H1 (cell line): ENCODE data around the gene RAPGEF1. TPM values are rescaled to one million over a fixed set of nuclear protein-coding genes. Genes with fewer than 3 reads are reported as not detected.

ENCODE experiments used
- CTCF ChIA-PET: fragments of 300-600 bp; sonication (Branson Sonifier 250); formaldehyde crosslinking; loops from one replicate; lab custom pipeline; 2021; ENCODE audit not compliant: partially characterized antibody; lab: Charles Lee
- POLR2A ChIA-PET: fragments of 300-600 bp; sonication (Branson Sonifier 250); formaldehyde crosslinking; loops from one replicate; lab custom pipeline; 2021; ENCODE audit warnings: inconsistent platforms; ENCODE audit not compliant: partially characterized antibody; lab: Charles Lee
- DNase-seq, 2 experiments: peaks; one replicate each; pipeline versions ENCODE4 v3.0.0 to v3.0.0-alpha.2; 2010 to 2022; ENCODE audit warnings: low spot score in 2 of 2, low read depth in 1 of 2, mixed read lengths in 1 of 2
- FAIRE-seq: peaks from 2 replicates; lab custom pipeline; 2011; peaks lifted over from hg19 to GRCh38; lab: Jason Lieb, UNC
- H2AFZ ChIP-seq: 2 replicates; pipeline ENCODE4 v1.8.1; 2012; ENCODE audit warnings: low read length, inconsistent platforms
- H2AK5ac ChIP-seq: 2 replicates; pipeline ENCODE4 v1.6.1; 2013; ENCODE audit warnings: low read depth, low read length
- H2BK120ac ChIP-seq: replicated peaks from 2 replicates; pipeline ENCODE3; 2013; ENCODE audit warnings: low read depth, low read length, inconsistent platforms
- H2BK12ac ChIP-seq: 2 replicates; pipeline ENCODE4 v1.6.1; 2013; ENCODE audit warnings: low read depth, low read length
- H2BK15ac ChIP-seq: 2 replicates; pipeline ENCODE4 v1.6.1; 2013; ENCODE audit warnings: low read length
- H2BK20ac ChIP-seq: 2 replicates; pipeline ENCODE4 v1.6.1; 2013; ENCODE audit warnings: low read length
- H2BK5ac ChIP-seq: 2 replicates; pipeline ENCODE4 v1.6.1; 2013; ENCODE audit warnings: low read depth, low read length
- H3K14ac ChIP-seq: 2 replicates; pipeline ENCODE4 v1.6.1; 2013; ENCODE audit warnings: inconsistent platforms; ENCODE audit not compliant: insufficient read length
- H3K18ac ChIP-seq: 2 replicates; pipeline ENCODE4 v1.6.1; 2013; ENCODE audit warnings: low read length; ENCODE audit errors: extremely low read depth
- H3K23ac ChIP-seq: 2 replicates; pipeline ENCODE4 v1.6.1; 2013; ENCODE audit warnings: inconsistent platforms; ENCODE audit not compliant: insufficient read length
- H3K23me2 ChIP-seq: 2 replicates; pipeline ENCODE4 v1.6.1; 2013; ENCODE audit warnings: low read depth, low read length
- H3K27ac ChIP-seq: 2 replicates; pipeline ENCODE4 v1.6.1; 2011; ENCODE audit warnings: low read depth, low read length, inconsistent platforms
- H3K27me3 ChIP-seq, 4 experiments: replicated peaks in 1 of 4; 1 replicate in 1 of 4; 2 replicates in 3 of 4; pipeline versions ENCODE4 v1.6.1 to v1.8.1; 2011 to 2013; ENCODE audit warnings: low read length in 3 of 4, mild to moderate bottlenecking in 3 of 4, inconsistent platforms in 2 of 4, mixed read lengths in 2 of 4, moderate library complexity in 1 of 4; ENCODE audit not compliant: control insufficient read depth in 3 of 4, insufficient read depth in 3 of 4; ENCODE audit errors: extremely low read depth in 1 of 4
- H3K36me3 ChIP-seq, 4 experiments: 2 replicates each; pipeline versions ENCODE4 v1.6.1 to v1.8.1; 2011 to 2013; ENCODE audit warnings: mild to moderate bottlenecking in 4 of 4, low read length in 3 of 4, moderate library complexity in 2 of 4, control low read depth in 1 of 4, inconsistent platforms in 1 of 4; ENCODE audit not compliant: insufficient read depth in 4 of 4, control insufficient read depth in 2 of 4
- H3K4ac ChIP-seq: replicated peaks from 2 replicates; pipeline ENCODE3; 2013; ENCODE audit warnings: low read length, low read depth, mixed read lengths, inconsistent platforms; ENCODE audit not compliant: insufficient read length
- H3K4me1 ChIP-seq, 4 experiments: replicated peaks in 1 of 4; 1 replicate in 1 of 4; 2 replicates in 3 of 4; pipeline versions ENCODE4 v1.6.1 to v1.8.1; 2011 to 2013; ENCODE audit warnings: low read length in 3 of 4, inconsistent platforms in 2 of 4, mixed read lengths in 1 of 4; ENCODE audit not compliant: insufficient read depth in 4 of 4, control insufficient read depth in 3 of 4
- H3K4me2 ChIP-seq, 2 experiments: 2 replicates each; pipeline versions ENCODE4 v1.6.1 to v1.8.1; 2011 to 2013; ENCODE audit warnings: low read depth in 2 of 2, low read length in 2 of 2, control low read depth in 1 of 2, inconsistent platforms in 1 of 2, mild to moderate bottlenecking in 1 of 2; ENCODE audit not compliant: insufficient read depth in 1 of 2
- H3K4me3 ChIP-seq, 4 experiments: fragments of 200-600, 300-600 bp in 1 of 4; sonication (generic), shearing (Covaris generic), sonication (Bioruptor Twin) in 1 of 4; 2 replicates each; pipeline versions ENCODE4 v1.5.1 to v1.8.1; 2011 to 2016; ENCODE audit warnings: low read length in 4 of 4, low read depth in 3 of 4, control low read depth in 2 of 4, inconsistent platforms in 2 of 4, mild to moderate bottlenecking in 2 of 4, mixed read lengths in 1 of 4, moderate library complexity in 1 of 4; ENCODE audit not compliant: insufficient read depth in 2 of 4; ENCODE audit errors: extremely low read depth in 1 of 4
- H3K56ac ChIP-seq: replicated peaks from 2 replicates; pipeline ENCODE3; 2013; ENCODE audit warnings: low read depth, mild to moderate bottlenecking, mixed read lengths, low read length, inconsistent platforms; ENCODE audit not compliant: insufficient read length
- H3K79me1 ChIP-seq: 2 replicates; pipeline ENCODE4 v1.6.1; 2013; ENCODE audit warnings: low read depth, low read length, control low read depth
- H3K79me2 ChIP-seq, 2 experiments: 2 replicates each; pipeline versions ENCODE4 v1.6.1 to v1.8.1; 2012 to 2013; ENCODE audit warnings: low read length in 2 of 2, mild to moderate bottlenecking in 2 of 2, inconsistent platforms in 1 of 2; ENCODE audit not compliant: insufficient read depth in 2 of 2, control insufficient read depth in 1 of 2
- H3K9ac ChIP-seq, 4 experiments: replicated peaks in 1 of 4; 1 replicate in 1 of 4; 2 replicates in 3 of 4; pipeline versions ENCODE4 v1.6.1 to v1.8.1; 2011 to 2013; ENCODE audit warnings: low read depth in 3 of 4, low read length in 3 of 4, control low read depth in 2 of 4, mild to moderate bottlenecking in 2 of 4, moderate library complexity in 2 of 4, inconsistent platforms in 1 of 4; ENCODE audit errors: extremely low read depth in 1 of 4
- H3K9me3 ChIP-seq, 2 experiments: 2 replicates each; pipeline versions ENCODE4 v1.6.1 to v1.8.1; 2012 to 2013; ENCODE audit warnings: mild to moderate bottlenecking in 2 of 2, moderate library complexity in 2 of 2, control low read depth in 1 of 2, inconsistent platforms in 1 of 2, low read depth in 1 of 2, low read length in 1 of 2, mixed read lengths in 1 of 2; ENCODE audit not compliant: insufficient read depth in 2 of 2
- H4K20me1 ChIP-seq, 2 experiments: replicated peaks in 1 of 2; 2 replicates each; pipeline versions ENCODE3 to v1.8.1; 2011 to 2013; ENCODE audit warnings: inconsistent platforms in 2 of 2, low read length in 2 of 2, mild to moderate bottlenecking in 1 of 2; ENCODE audit not compliant: insufficient read depth in 2 of 2, control insufficient read depth in 1 of 2
- H4K5ac ChIP-seq: 2 replicates; pipeline ENCODE4 v1.6.1; 2013; ENCODE audit warnings: low read length, low read depth, mixed read lengths, inconsistent platforms; ENCODE audit not compliant: insufficient read length
- H4K8ac ChIP-seq: 2 replicates; pipeline ENCODE4 v1.8.0; 2013; ENCODE audit warnings: mild to moderate bottlenecking, moderate library complexity, low read length, inconsistent platforms; ENCODE audit not compliant: insufficient read depth; ENCODE audit errors: extremely low read depth
- H4K91ac ChIP-seq: replicated peaks from 2 replicates; pipeline ENCODE3; 2013; ENCODE audit warnings: low read length, mixed read lengths, inconsistent platforms; ENCODE audit not compliant: insufficient read length
- CREB1 ChIP-seq: IDR thresholded peaks from 2 replicates; pipeline ENCODE4 v1.6.1; 2012; ENCODE audit warnings: inconsistent platforms
- CTBP2 ChIP-seq: IDR thresholded peaks from 2 replicates; pipeline ENCODE4 v1.7.0; 2011; ENCODE audit warnings: borderline replicate concordance, mild to moderate bottlenecking, moderate library complexity, mixed read lengths, low read length; ENCODE audit not compliant: insufficient read depth, insufficient read length
- EP300 ChIP-seq, 2 experiments: IDR thresholded peaks; 1 replicate in 1 of 2; 2 replicates in 1 of 2; pipeline ENCODE4 v1.6.1; 2011 to 2012; ENCODE audit warnings: low read depth in 2 of 2, low read length in 2 of 2, mild to moderate bottlenecking in 2 of 2, borderline replicate concordance in 1 of 2, inconsistent platforms in 1 of 2, moderate library complexity in 1 of 2
- GABPA ChIP-seq: IDR thresholded peaks from 2 replicates; pipeline ENCODE4 v1.6.1; 2011; ENCODE audit warnings: mild to moderate bottlenecking, low read length, moderate library complexity, borderline replicate concordance; ENCODE audit not compliant: insufficient read depth
- JUND ChIP-seq: IDR thresholded peaks from 2 replicates; pipeline ENCODE4 v1.6.1; 2011; ENCODE audit warnings: mild to moderate bottlenecking, improper control_type of control experiment, low read length
- RAD21 ChIP-seq, 2 experiments: IDR thresholded peaks in 1 of 2; conservative IDR thresholded peaks in 1 of 2; 2 replicates each; pipeline ENCODE4 v1.6.1; 2011; ENCODE audit warnings: low read depth in 2 of 2, low read length in 2 of 2, improper control_type of control experiment in 1 of 2, inconsistent platforms in 1 of 2, mild to moderate bottlenecking in 1 of 2, moderate library complexity in 1 of 2
- SAP30 ChIP-seq: fragments of 300-600 bp; sonication (generic); IDR thresholded peaks from 2 replicates; pipeline ENCODE4 v1.7.1; 2012; ENCODE audit warnings: low read length, moderate library complexity, mild to moderate bottlenecking, inconsistent platforms; ENCODE audit not compliant: insufficient read depth, insufficient replicate concordance
- SIX5 ChIP-seq: IDR thresholded peaks from 2 replicates; pipeline ENCODE4 v1.6.1; 2011; ENCODE audit warnings: mild to moderate bottlenecking, low read depth, low read length
- SRF ChIP-seq: IDR thresholded peaks from 2 replicates; pipeline ENCODE4 v1.6.1; 2011; ENCODE audit warnings: mild to moderate bottlenecking, low read depth, low read length, moderate library complexity
- TBP ChIP-seq: IDR thresholded peaks from 2 replicates; pipeline ENCODE4 v1.6.1; 2011; ENCODE audit warnings: low read depth, low read length, improper control_type of control experiment
- WGBS, 2 experiments: shearing (Covaris generic) in 1 of 2; methylation state at CpG; one replicate each; pipeline versions ENCODE4 v1.1.6 to v1.1.7; 2013 to 2015; ENCODE audit warnings: low lambda C conversion rate in 2 of 2, mixed read lengths in 2 of 2, inconsistent platforms in 1 of 2, low coverage in 1 of 2, missing lambda C conversion rate in 1 of 2; ENCODE audit not compliant: insufficient replicate concordance in 2 of 2, insufficient coverage in 1 of 2, insufficient read length in 1 of 2; ENCODE audit errors: extremely low coverage in 1 of 2, missing lambda C conversion rate in 1 of 2; 5-methylcytosine and 5-hydroxymethylcytosine counted together
- polyA plus RNA-seq, 7 experiments: library from polyadenylated mRNA; depleted of rRNA in 3 of 7; stranded (reverse) in 5 of 7; unstranded in 2 of 7; fragments of >200 nt in 5 of 7; fragments of 200-250 nt in 2 of 7; gene quantifications; 1 replicate in 5 of 7; 2 replicates in 1 of 7; 4 replicates in 1 of 7; pipeline versions ENCODE4 v1.2.1 to v1.2.3, GENCODE V29; 2011 to 2013; ENCODE audit warnings: missing spikeins in 2 of 7, mixed read lengths in 2 of 7
- total RNA-seq: library from RNA; stranded (reverse); fragmentation: NEBNext Ultra II Directional; extraction: Animal tissue kit (Norgen Biotek cat#: 25700); gene quantifications from 2 replicates; pipeline ENCODE4 v1.2.1, GENCODE V29; 2021

RAPGEF1 gene
- total and polyA plus RNA-seq, 2 of the 8 experiments (the other 6 are each of a cell fraction or from before 2014, with no cell fraction given), result 29.7 to 78.9 TPM

GRCh38 chr9:131738293-131739132 lies 1.4 kb downstream of the RAPGEF1 start:
- Histone ChIP-seq H3K27me3 (no peaks in the 10 kb centered on the region; a peak in 1 of 7 replicates), H3K4ac (no peak overlapping the region), H3K9ac (peak overlapping the region in 3 of 4 experiments; percentile 51 to 75 (median 57); a peak in 6 of 7 replicates), H3K56ac (no peak overlapping the region), H4K91ac (no peak overlapping the region), H2AFZ (0 out of 2 replicates have a peak overlapping the region, but pooled peaks have one; percentile 36), H4K20me1 (peaks cover 0 to 18% of the 10 kb centered on the region in 2 experiments), H3K4me1 (peaks cover 2 to 9% (median 4%) of the 10 kb centered on the region in 4 experiments; a peak in 5 of 7 replicates), H3K23me2 (peaks cover 2% of the 10 kb centered on the region; the same call in 1 of the 2 replicates), H3K79me2 (peaks cover 5 to 53% of the 10 kb centered on the region in 2 experiments; a peak in 3 of 4 replicates), H3K23ac (no peak overlapping the region), H3K27ac (no peak overlapping the region), H3K36me3 (no peaks in the 10 kb centered on the region), H3K18ac (no peak overlapping the region), H2BK12ac (no peak overlapping the region; the same call in 1 of the 2 replicates), H2BK5ac (no peak overlapping the region), H2BK120ac (no peak overlapping the region), H2AK5ac (no peak overlapping the region), H2BK20ac (no peak overlapping the region), H4K5ac (no peak overlapping the region), H3K4me3 (peak overlapping the region; percentile 66 to 77 (median 71)), H4K8ac (no peak overlapping the region), H3K14ac (no peak overlapping the region), H3K4me2 (peak overlapping the region; percentile 69 to 90), H2BK15ac (no peak overlapping the region), H3K9me3 (peaks cover 0 to 7% of the 10 kb centered on the region in 2 experiments; a peak in 1 of 4 replicates), H3K79me1 (peaks cover 17% of the 10 kb centered on the region)
- 59% methylated on average over 12 of the region's 13 CpGs; no CpG with 5 or more reads in 1 of the 2 experiments for WGBS, 2 experiments
- DNase-seq, result peak in 1 of 2 experiments; percentile 70
- ChIA-PET CTCF (interaction anchor here (0.7 to 9.2 kb wide), 15 partner anchors 8 to 301 kb away, joined by 3 to 82 read pairs (median 3); no protein-coding TSS in a partner anchor), POLR2A (interaction anchor here (0.5 to 1.7 kb wide), 8 partner anchors 9 to 235 kb away, joined by 3 to 5 read pairs (median 4); no protein-coding TSS in a partner anchor)
- FAIRE-seq, result no peak
- TF ChIP-seq GABPA (0 out of 2 replicates have a peak, but pooled peaks have one; percentile 5), JUND (no peak), SIX5 (no peak), TBP (no peak), EP300 (IDR thresholded peaks at IDR 0.05; ENCODE audit: borderline replicate concordance in 1 of 2, low read depth in 2 of 2, low read length in 2 of 2) (no peak), SAP30 (no peak), CREB1 (no peak), CTBP2 (no peak), RAD21 (IDR thresholded peaks at IDR 0.05 in 1 of 2, conservative IDR thresholded peaks at IDR 0.05 in 1 of 2; ENCODE audit: low read depth in 2 of 2, low read length in 2 of 2) (peak in 1 of 2 experiments; percentile 29; a peak in 1 of 4 replicates), SRF (no peak)
